ENCODE measurements around the gene KCNJ12.

Gene KCNJ12

GRCh38 chr17:21464611-21465021 lies 88.5 kb downstream of the KCNJ12 start:
- POLR2A ChIA-PET, result no interaction called here
- TF ChIP-seq TARDBP (IDR thresholded peaks at IDR 0.05) (no peak), CTBP1 (IDR thresholded peaks at IDR 0.05; ENCODE audit: borderline replicate concordance) (no peak)
- CTCF ChIA-PET, result no interaction called here
- no peak for DNase-seq (ENCODE audit: extremely low spot score)

- ChIA-PET POLR2A (no interaction called here), CTCF (no interaction called here)
- no peak for DNase-seq (ENCODE audit: extremely low spot score)
- TF ChIP-seq SP1 (IDR thresholded peaks at IDR 0.05) (no peak), FOXA1 (IDR thresholded peaks at IDR 0.05) (no peak), TARDBP (IDR thresholded peaks at IDR 0.05) (no peak), ELF4 (IDR thresholded peaks at IDR 0.05) (no peak), NFRKB (IDR thresholded peaks at IDR 0.05) (no peak), ARNT (IDR thresholded peaks at IDR 0.05) (no peak), FOXM1 (IDR thresholded peaks at IDR 0.05; ENCODE audit: borderline replicate concordance) (no peak), BHLHE40 (IDR thresholded peaks at IDR 0.05; ENCODE audit: borderline replicate concordance) (no peak)
Observed at GRCh38 chr17:21466550-21466949, 90.4 kb downstream of the KCNJ12 start.

- ChIA-PET POLR2A (no interaction called here), CTCF (no interaction called here)
- no peak for TF ChIP-seq BHLHE40 (IDR thresholded peaks at IDR 0.05; ENCODE audit: borderline replicate concordance)
- TF ChIP-seq SUZ12 (IDR thresholded peaks at IDR 0.05), result no peak
- no peak for TF ChIP-seq FOXM1 (IDR thresholded peaks at IDR 0.05; ENCODE audit: borderline replicate concordance)
- no peak for TF ChIP-seq ZNF384 (IDR thresholded peaks at IDR 0.05)
- TF ChIP-seq LEF1 (IDR thresholded peaks at IDR 0.05; ENCODE audit: borderline replicate concordance), result no peak
- TF ChIP-seq NFRKB (IDR thresholded peaks at IDR 0.05), result no peak
- TF ChIP-seq HDGF (IDR thresholded peaks at IDR 0.05; ENCODE audit: borderline replicate concordance), result no peak
- TF ChIP-seq FOXK2 (IDR thresholded peaks at IDR 0.05), result no peak
- TF ChIP-seq L3MBTL2 (conservative IDR thresholded peaks at IDR 0.05), result no peak
- TF ChIP-seq PKNOX1 (IDR thresholded peaks at IDR 0.05), result no peak
- no peak for TF ChIP-seq TARDBP (IDR thresholded peaks at IDR 0.05)
- no peak for TF ChIP-seq SP1 (IDR thresholded peaks at IDR 0.05)
- TF ChIP-seq CTBP1 (IDR thresholded peaks at IDR 0.05; ENCODE audit: borderline replicate concordance), result no peak
- TF ChIP-seq ARNT (IDR thresholded peaks at IDR 0.05), result no peak
- no peak for TF ChIP-seq ELF4 (IDR thresholded peaks at IDR 0.05)
- no peak for TF ChIP-seq FOXA1 (IDR thresholded peaks at IDR 0.05)
Observed at GRCh38 chr17:21467196-21467595, 91.0 kb downstream of the KCNJ12 start.

GRCh38 chr17:21467739-21468490 lies 91.8 kb downstream of the KCNJ12 start:
- POLR2A ChIA-PET, result no interaction called here
- no peak for TF ChIP-seq SUZ12 (IDR thresholded peaks at IDR 0.05)
- TF ChIP-seq BHLHE40 (IDR thresholded peaks at IDR 0.05; ENCODE audit: borderline replicate concordance), result no peak
- no peak for TF ChIP-seq FOXM1 (IDR thresholded peaks at IDR 0.05; ENCODE audit: borderline replicate concordance)
- TF ChIP-seq L3MBTL2 (conservative IDR thresholded peaks at IDR 0.05), result no peak
- TF ChIP-seq PKNOX1 (IDR thresholded peaks at IDR 0.05), result no peak
- DNase-seq (ENCODE audit: extremely low spot score), result no peak
- CTCF ChIA-PET, result no interaction called here

More at GRCh38 chr17:21467196-21467595, 91.0 kb downstream of the KCNJ12 start:
- no peak for DNase-seq (ENCODE audit: extremely low spot score)

Measured in HEK293T (cell line).